Right atrium auricular region (tissue), 2 donors: ENCODE measurements around the gene APOA1. TPM values are rescaled to one million over a fixed set of nuclear protein-coding genes. Genes with fewer than 3 reads are reported as not detected.

Experiments used
- DNase-seq: peaks from one replicate; pipeline ENCODE4 v3.0.0-alpha.2; 2019; ENCODE audit warnings: low spot score
- H3K27ac ChIP-seq, 2 donors: fragments of 200-600 bp; sonication (generic); 1 replicate in 1 of 2; 2 replicates in 1 of 2; pipeline ENCODE4 v1.5.1; 2016 to 2019
- H3K27me3 ChIP-seq, 2 donors: fragments of 200-600 bp; sonication (generic); one replicate each; pipeline versions ENCODE4 v1.5.1 to v1.6.0; 2017 to 2019
- H3K36me3 ChIP-seq: fragments of 200-600 bp; sonication (generic); one replicate; pipeline ENCODE4 v1.5.1; 2016
- H3K4me1 ChIP-seq, 2 donors: fragments of 200-600 bp; sonication (generic); one replicate each; pipeline versions ENCODE4 v1.5.1 to v1.6.0; 2017 to 2019
- H3K4me3 ChIP-seq, 2 donors: fragments of 200-600 bp; sonication (generic); 1 replicate in 1 of 2; 2 replicates in 1 of 2; pipeline ENCODE4 v1.5.1; 2017 to 2019; ENCODE audit warnings: mild to moderate bottlenecking in 1 of 2, moderate library complexity in 1 of 2
- H3K9me3 ChIP-seq, 2 donors: fragments of 200-600 bp; sonication (generic); one replicate each; pipeline ENCODE4 v1.5.1; 2019
- CTCF ChIP-seq, 2 donors: fragments of 200-600 bp; sonication (generic); IDR thresholded peaks; one replicate each; pipeline ENCODE4 v1.5.1; 2019; ENCODE audit warnings: antibody characterized with exemption in 2 of 2
- total RNA-seq, 2 donors: library from RNA; depleted of rRNA; stranded (reverse); fragments of >200 nt; gene quantifications; one replicate each; pipeline ENCODE4 v1.1.0, GENCODE V29; 2016

Gene APOA1
- total RNA-seq, 2 donors from 2014 or later = 4.5 to 9.5 TPM

GRCh38 chr11:116833491-116833815, 4.0 kb downstream of the APOA1 start:
- Histone ChIP-seq H3K4me3 (no peak overlapping the region), H3K27me3 (no peaks in the 10 kb centered on the region), H3K36me3 (no peaks in the 10 kb centered on the region), H3K9me3 (no peaks in the 10 kb centered on the region), H3K27ac (no peak overlapping the region), H3K4me1 (peaks cover 0 to 34% of the 10 kb centered on the region in 2 donors)
- no peak for DNase-seq
- no peak for TF ChIP-seq CTCF (IDR thresholded peaks at IDR 0.05)

- H3K27me3 ChIP-seq = no peaks in the 10 kb centered on the region
- peaks cover 0 to 31% of the 10 kb centered on the region in 2 donors for H3K4me1 ChIP-seq
- TF ChIP-seq CTCF (IDR thresholded peaks at IDR 0.05) = no peak
- H3K36me3 ChIP-seq = no peaks in the 10 kb centered on the region
- no peak for DNase-seq
- no peaks in the 10 kb centered on the region for H3K9me3 ChIP-seq
- no peak overlapping the region for H3K4me3 ChIP-seq
- H3K27ac ChIP-seq = no peak overlapping the region
These were observed 4.8 kb downstream of the APOA1 start for GRCh38 chr11:116832350-116833290.

- H3K27ac ChIP-seq = no peak overlapping the region
- no peak for TF ChIP-seq CTCF (IDR thresholded peaks at IDR 0.05)
- no peak for DNase-seq
These were observed 5.6 kb downstream of the APOA1 start for GRCh38 chr11:116831790-116832349.

GRCh38 chr11:116830184-116830912, 7.1 kb downstream of the APOA1 start:
- TF ChIP-seq CTCF (IDR thresholded peaks at IDR 0.05) = no peak
- no peaks in the 10 kb centered on the region for H3K27me3 ChIP-seq
- no peaks in the 10 kb centered on the region for H3K36me3 ChIP-seq
- H3K4me1 ChIP-seq = peaks cover 0 to 8% of the 10 kb centered on the region in 2 donors
- DNase-seq = no peak
- no peak overlapping the region for H3K27ac ChIP-seq
- H3K4me3 ChIP-seq = no peak overlapping the region
- H3K9me3 ChIP-seq = no peaks in the 10 kb centered on the region

More at GRCh38 chr11:116831790-116832349, 5.6 kb downstream of the APOA1 start:
- Histone ChIP-seq H3K27me3 (no peaks in the 10 kb centered on the region), H3K36me3 (no peaks in the 10 kb centered on the region), H3K4me1 (peaks cover 0 to 23% of the 10 kb centered on the region in 2 donors), H3K4me3 (no peak overlapping the region), H3K9me3 (no peaks in the 10 kb centered on the region)

- TF ChIP-seq CTCF (IDR thresholded peaks at IDR 0.05) = no peak
- DNase-seq = no peak
- Histone ChIP-seq H3K4me3 (no peak within 1 kb of the TSS), H3K27me3 (no peaks in the 10 kb centered on the region), H3K27ac (no peak within 1 kb of the TSS), H3K4me1 (peaks cover 0 to 1% of the 10 kb centered on the region in 2 donors), H3K9me3 (no peaks in the 10 kb centered on the region), H3K36me3 (no peaks in the 10 kb centered on the region)
These were observed 7.8 kb downstream of the APOA1 start, which contains the start of gene APOC3 for GRCh38 chr11:116829525-116830183. Gene APOC3 (plus strand): TSS chr11:116829907. CDS start chr11:116830583, 676 bp downstream.
